NCI-H748 treated with DMSO at 0.1 percent for 48 hours (cell line): ENCODE results near the gene MYO1E.
"Not testable (repeated sequence)": the region's sequence is repeated elsewhere in the genome, so short reads cannot be mapped to it uniquely, and the experiment has no call there.

ENCODE experiments used
- DNase-seq: peaks from one replicate; lab custom pipeline; 2025; lab: John Stamatoyannopoulos, UW

The MYO1E gene

DNA sequence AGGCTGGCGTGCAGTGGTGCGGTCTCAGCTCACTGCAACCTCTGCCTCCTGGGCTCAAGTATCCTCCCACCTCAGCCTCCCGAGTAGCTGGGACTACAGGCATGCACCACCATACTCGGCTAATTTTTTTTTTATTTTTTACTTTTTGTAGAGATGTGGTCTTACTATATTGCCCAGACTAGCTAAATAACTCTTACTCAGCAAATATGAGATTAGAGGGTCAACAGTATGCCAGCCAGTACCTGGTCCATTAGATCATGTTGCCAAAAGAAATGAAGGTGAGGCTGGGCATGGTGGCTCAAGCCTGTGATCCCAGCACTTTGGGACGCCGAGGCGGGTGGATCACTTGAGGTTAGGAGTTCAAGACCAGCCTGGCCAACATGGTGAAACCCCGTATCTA is 210.6 kb downstream of the MYO1E start:
- DNase-seq, result not testable (repeated sequence)

DNA sequence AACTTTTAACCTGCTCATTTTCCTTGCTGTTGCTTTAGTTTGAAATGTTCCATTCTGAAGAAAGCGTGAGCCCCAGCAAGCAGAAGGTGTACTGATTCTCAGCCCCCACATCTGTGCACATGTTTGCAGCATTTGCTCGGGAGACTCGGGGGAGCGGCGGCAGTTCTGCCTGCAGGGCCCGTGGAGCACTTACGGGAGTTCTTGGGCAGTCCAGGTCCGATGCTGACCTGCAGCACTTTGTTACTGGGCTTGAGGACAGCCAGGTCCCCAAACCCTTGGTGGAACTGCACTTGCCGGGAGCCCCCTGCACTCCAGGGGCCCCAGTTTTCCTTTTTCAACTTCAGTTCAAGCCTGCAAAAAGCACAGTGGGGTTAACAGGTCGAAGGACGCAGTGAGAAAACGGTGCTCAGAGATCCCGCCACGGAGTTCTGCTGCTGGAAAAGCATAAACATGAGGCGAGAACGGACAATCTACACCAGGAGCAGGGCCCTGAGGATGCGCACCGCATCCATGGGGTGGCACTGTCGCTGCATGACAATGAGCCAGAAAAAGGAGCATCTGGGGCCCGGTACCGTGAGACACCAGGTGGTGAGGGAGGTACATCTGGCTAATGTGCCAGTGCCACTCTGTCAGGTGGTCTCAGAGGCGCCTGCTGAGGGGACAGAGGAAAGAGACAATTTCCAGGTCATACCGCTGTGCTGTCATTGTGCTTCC is 211.6 kb downstream of the MYO1E start:
- DNase-seq, result peak; percentile 64

DNA sequence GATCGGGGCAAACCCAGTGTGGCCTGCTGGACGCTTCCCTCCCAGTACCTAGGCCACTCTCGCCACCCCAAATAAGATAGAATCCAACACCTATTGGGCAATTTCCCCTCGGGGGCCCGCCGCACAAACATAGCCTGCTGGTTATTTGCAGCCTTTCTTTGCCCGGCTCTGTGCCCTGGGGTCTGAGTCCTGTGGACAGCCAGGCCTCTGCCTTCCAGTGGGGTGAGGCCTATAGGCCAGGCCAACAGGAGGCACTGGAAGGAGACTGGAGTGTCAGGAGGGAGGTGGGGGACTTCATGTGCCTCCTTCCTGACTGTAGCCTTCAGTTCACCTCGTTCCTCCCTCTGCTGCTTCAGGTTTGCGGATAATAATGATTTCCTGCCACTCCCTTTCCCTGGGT is 213.5 kb downstream of the MYO1E start:
- no peak for DNase-seq

DNA sequence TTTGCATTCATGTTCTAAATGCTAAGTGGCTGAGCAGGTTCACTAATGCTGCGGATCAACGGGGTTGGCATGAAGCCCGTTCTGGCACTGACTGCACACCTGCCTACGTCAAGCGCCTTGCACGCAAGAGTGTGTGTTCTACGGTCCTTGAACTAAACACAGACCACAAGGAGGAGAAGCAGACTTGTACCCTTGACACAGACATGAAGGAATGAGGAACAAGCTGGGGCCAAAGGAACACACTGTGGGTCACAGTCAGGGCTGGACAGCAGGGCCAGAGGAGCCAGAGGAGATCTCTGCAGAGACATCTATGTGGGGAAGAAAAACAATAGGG is 214.0 kb downstream of the MYO1E start:
- no peak for DNase-seq

DNA sequence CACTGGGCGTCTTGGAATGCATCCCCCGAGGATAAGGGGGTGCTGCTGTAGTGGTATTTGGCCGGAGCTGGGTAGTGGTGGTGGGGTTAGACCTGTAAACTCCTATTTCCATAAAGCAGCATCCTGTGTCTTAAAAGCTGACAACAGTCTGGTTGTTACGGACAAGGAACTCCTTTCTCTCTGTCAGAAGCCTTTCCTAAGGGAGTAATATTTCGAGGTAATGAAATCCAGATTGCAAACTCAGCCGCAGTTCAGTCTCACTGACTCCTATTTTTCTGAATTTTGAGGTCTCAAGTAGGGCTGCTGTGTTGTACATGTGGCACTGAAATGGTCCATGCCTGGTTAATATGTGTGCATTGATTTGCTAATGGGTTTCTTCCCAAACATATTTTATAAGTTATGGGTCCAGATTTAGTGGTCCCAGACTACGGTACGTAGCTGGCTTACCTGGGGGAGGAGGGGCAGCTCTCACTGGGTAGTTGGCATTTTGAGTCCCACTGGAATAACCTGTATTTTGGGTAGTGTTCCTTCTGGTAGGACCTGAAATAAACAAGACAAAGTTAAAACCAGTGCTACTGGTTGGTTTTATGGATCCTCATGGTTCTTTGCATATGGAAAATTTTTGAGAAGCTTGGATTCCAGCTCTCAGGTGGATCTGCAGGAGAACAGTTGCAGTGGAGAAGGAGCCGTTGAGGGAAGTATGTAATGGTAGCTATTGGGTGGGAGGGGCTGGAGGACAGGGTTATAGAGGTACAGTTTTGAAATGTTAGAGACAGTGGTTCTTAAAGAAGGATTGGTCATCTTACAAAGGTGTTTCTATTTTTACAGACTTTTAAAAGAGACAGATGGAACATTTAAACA is 214.6 kb downstream of the MYO1E start:
- DNase-seq, result no peak

DNA sequence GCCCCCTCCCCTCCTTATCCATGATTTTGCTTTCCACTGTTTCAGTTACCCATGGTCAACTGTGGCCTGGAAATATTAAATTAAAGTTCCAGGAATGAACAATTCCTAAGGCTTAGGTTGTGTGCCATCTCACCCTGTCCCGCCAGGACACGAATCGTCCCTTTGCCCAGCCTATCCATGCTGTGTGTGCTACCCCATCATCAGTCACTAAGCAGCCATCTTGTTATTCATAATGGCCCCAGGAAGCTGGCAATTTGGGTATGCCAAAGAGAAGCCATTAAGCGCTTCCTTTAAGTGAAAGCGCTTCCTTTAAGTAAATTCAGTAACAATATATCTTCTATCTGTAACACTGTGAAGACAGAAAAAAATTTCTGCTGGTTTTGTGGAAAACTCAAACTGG is 215.3 kb downstream of the MYO1E start:
- no peak for DNase-seq

DNA sequence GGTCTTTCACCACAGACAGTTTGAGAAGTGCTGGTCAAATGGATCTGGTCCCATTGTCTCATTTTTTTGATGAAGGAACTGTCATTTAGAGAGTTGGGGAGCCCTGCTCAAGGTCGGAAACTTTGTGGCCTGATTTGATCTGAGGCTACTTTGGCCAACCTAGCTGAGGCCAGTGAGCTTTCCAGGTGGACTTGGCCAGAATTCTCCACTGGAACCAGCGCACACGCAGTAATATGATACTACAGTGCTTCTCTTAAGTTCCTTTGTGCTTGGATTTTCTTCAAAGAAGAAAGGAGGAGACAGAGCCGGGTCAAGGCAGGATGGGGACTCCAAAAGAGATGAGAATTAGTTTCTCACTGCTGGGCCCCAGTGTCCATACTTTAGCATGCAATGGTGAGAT is 217.2 kb downstream of the MYO1E start:
- DNase-seq, result no peak

DNA sequence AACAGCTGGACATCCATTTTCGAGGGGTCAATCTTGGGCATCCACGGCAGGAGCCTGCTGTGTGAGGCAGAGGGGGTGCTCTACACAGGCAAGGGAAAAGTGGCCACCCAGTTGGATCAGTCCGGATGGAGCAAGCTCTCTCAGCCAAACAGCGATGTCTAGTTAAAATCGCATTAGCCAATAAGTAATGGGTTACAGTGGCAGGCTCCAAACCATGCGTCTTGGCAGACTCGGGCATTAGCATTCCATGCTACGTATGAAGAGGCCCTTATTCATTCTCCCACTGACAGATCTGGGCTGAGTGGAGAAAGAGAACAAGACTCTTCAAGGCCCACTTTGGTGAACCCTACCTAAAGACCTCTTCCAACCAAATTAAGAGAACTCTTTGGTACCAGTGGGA is 218.4 kb downstream of the MYO1E start:
- DNase-seq, result no peak

DNA sequence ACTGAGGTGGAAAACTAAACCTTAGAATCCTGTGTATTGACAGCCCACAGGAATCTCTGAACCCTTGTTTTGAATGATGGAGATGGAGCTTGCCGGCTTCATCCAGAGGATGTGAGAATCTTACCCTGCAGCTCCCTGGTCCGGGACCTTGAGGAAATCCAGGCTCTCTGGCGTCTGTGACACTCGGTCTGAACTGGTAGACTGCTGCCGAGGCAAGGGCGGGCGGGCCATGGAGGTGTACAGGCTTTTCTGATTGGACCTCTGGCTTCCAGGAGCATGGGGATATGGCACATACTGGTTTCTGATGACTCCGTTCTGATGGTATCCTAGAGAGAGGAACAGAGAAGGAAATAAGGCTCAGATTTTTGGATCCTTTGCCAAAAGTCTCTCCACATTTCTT is 219.2 kb downstream of the MYO1E start:
- no peak for DNase-seq

DNA sequence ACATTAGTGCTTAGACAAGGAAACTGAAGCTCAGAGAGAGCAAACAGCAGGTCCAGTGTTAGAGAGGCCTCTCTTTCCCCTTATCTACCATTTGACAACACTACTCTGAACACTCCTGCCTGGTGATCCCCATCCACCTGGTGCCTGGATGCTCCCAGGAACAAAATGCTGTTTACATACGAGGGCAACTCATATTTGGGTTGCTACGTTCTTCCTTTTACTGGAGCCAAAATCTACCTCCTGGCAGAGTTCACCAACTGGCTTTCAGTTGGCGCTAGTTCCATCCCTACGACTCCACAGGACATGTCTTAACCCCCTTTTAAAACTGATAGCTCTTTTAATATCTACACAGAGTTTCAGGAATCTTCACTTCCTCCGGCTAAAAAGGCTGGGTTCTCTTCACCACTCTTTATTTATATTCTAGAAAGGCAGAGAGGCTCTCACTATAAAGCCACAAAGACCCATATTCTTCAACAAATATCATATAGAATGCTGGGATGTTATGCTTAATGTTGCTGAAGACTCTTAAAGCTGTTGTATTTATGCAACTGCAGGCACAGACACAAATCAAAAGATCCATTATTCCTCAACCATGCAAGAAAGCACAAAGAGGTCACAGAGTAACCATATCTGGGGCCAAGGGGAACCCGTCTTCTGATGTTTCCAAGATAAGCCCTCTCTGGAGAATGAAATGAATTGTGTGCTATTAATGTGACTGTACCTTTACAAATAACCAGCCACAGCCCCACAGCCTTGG is 219.8 kb downstream of the MYO1E start:
- no peak for DNase-seq

DNA sequence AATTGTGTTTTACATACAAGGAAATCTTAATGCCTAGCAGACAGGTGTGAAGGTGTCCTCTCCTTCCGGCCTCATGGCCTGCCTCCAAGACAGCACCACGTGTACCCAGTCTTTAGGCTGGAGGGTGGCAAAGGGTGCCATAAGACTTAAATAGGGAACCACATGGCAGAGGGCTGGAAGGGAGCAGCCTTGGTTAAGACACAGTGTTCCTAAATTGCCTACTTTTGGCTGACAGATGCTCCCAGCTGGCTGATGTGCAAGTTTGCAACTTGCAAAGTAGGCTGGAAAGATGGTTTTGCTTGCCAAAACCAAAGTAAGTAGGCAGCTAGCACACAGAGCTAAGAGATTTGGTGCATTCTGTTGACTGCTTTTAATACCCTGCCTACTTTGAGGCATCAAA is 222.5 kb downstream of the MYO1E start:
- no peak for DNase-seq

DNA sequence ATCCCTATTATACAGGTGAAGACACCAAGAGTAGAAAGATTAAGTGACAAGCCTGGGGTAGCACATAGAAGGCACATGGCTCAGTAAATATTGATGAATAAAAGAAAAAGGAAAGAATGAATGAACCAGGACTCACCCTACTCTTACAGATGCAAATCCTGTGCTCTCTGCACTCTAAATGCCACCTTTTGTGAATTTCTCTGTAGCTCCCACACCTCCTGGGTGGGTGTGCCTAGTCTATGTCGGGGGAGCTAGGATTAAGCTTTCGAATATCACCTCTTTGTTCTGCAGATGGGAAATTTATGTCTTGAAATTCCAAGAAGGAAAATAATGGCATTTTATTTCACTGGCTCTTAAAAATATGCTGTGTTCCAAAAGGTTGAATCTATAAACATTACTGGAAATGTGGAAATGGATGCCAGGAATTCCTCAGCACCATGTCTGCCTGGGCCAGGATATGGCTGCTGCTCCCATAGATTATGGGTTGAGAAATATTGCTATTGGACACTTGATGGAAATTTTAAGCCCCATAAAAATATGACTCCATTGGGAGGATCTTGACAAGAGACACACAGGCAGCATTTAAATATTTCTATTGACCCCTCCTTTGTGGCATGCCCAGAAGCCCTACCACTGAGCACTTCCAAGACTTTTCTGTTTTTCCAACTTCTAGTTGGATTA is 224.4 kb downstream of the MYO1E start:
- no peak for DNase-seq

DNA sequence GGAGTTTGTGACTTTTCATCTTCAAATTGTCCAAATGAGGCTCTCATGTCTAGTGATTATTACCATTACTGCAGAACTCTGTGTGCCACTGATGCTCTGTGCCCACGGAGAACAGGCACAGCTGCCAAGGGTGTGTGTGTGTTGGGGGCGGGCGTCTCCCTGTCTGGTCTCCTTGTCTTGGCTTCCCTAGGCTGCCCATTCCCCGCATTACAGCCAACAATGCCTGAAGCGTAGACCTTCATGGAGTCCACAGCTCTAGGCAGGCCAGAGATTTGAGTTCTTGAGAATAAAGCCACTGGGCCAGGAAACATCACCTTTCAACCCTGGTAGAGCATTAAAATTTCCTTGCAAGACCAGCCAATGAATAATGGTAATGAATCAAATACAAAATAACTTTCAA is 225.0 kb downstream of the MYO1E start:
- DNase-seq, result no peak

DNA sequence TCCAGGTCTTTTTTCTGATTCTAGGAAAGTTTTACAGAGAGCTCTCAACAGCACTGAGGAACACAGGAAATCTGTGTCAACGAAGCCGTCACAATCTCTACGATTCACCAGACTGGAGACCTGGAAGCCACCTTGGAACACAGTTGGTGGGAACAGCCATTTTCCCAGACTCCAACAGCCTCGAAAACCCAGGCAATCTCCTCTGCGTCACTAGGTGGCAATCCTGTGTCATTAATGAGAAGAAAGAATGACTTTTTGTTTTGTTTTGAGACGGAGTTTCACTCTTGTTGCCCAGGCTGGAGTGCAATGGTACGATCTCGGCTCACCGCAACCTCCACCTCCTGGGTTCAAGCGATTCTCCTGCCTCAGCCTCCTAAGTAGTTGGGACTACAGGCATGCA is 228.1 kb downstream of the MYO1E start:
- not testable (repeated sequence) for DNase-seq

DNA sequence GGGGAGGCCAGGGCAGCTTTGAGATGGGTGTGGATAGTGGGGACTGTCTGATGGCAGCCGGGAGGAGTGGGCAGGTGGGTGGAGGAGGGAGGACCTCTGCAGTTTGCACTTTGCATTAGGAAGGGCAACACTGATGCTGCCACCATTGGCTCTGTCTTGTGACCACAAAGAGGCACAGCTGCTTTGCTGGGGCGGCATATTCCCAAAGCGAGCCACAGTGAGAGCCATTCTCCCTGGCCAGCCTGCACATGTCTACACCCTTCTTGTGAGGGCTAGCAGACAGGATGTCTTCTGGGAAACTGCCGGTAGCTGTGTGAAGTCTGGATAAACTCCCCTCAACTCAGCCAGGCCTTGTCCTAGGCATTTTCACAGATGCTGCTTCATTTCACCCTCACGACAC is 229.4 kb downstream of the MYO1E start:
- DNase-seq, result no peak

DNA sequence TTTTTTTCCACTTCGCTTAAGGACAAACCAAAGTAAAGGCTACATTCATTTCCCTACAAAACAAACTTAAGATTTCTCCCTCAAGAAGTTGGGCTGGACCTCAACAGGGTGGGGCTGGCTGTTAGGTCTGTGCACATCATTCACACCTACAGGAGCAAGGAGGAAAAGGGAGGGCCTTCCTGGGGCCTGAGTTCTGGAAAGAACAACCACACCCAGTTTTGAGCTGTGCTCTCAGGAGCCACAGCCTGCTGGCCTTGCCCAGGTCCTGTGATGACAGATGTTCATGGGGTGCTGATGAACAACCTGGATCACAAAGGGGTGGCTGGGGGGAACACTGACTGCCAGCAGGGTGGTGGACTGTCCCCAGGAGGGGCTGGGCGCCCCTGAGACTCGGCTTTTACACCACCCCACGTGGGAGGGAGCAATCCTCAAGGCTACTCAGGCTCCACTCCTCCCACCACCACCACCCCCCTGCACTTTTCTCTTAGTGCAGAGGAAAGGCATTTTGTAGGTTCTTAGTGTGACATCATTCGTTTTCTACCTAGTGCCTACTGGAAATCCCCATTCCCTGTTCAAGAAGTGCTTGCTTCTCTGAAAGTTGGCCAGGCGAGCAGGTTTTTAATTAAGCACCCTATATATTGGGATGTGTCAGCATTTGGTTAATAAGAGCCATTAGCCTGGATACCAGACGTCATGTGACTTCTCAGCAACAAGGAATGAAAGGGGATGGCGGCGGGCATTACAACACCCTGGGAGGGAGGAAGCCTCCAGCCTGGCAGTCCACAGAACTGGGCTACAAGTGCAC is 232.0 kb downstream of the MYO1E start:
- DNase-seq, result no peak

DNA sequence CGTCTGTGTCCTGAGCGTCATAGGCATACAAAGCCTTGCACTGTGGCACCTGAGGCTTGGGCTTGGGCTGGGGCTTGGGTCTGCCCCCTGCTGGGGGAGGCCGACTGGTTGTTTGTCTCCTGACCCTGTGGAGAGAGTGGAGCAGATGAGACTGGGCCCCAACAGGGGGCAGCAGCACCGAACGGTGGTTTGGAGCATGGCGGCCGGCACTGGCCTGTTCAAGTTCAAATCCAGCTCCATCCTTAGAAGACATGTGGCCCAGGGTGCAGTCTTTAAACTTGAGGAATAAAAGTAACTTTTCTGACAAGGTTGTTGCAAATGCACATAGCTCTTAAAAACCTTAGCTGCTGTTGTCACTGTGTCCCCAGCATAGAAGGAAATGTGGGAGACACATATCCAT is 234.4 kb downstream of the MYO1E start:
- DNase-seq, result no peak

DNA sequence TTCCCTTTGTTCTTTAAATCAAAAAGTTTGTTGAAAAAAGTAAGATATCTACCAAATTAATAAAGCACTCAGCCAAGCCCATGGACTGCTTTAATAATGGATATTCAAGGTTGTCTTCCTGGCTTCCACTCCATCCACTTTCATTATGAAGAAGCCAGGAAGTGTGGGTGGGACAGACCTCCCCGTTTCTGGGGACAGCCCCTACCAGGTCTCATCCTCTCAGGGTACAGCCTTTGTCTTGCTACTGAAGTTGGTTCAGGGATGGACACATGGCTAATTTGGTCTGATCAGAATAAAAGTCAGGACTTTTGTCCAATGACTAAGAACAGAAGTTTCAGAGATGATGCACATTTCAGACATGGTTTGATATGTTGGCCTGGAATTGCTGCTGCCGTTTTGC is 235.1 kb downstream of the MYO1E start:
- DNase-seq, result no peak

DNA sequence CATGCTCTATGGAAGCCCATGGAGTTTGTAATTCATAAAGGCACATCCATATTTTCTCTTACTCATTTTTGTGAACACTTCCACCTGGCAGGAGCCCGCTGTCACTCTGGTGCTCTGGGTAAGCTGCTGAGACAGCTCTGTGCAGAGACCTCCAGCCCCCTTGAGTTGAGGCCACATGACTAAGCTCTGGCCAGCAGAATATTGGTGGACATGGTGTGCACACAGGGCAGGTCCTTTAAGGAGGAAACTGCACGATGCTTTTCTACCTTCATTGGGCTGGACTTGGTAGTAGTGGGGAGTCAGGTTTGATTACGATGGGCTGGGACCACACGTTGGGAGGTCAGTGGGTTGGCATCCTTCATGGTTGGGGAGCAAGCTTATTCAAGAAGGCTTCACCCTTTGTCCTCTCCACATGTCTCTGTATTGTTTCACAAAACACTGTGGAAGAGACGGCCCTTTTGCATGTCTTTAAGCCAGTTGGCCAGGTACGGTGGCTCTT is 238.7 kb downstream of the MYO1E start:
- DNase-seq, result no peak

DNA sequence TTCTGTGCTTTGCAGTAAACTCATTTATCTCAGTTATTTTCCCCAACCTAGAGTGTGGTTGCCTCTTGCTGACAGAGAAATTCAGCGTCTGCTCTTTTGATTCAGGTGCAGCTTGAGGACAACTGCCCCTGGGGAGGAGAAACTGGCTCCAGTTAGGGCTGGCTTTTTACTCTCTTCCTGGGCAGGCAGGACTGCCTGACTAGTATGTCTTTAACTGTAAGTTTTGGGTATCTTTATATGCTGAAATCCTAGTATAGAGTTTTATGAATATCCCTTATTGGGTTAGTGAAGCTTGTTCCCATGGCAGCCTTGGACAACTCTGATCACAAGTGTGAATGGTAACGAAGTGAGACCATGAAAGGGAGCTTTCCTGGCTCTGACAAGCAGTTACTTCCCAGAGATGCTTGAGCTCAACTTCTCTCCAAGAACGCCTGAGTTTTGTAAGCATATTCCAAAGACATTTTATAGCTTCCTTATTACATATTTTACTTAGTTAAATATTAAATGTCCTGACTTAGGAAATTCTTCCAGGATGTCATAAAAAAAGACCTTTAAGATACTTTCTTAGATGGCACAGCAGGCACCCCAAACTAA is 240.6 kb downstream of the MYO1E start:
- DNase-seq, result no peak

DNA sequence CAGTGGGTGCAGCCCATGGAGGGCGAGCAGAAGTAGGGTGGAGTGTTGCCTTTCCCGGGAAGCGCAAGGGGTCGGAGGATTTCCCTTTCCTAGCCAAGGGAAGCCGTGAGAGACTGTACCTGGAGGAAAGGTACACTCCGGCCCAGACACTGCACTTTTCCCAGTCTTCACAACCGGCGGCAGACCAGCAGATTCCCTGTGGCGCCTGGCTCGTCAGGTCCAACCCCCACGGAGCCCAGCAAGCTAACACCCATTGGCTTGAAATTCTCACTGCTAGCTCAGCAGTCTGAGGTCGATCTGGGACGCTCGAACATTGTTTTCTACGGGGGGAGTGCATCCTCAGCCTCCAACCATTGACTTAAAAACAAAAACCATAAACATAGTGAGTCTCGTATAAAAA is 241.2 kb downstream of the MYO1E start:
- no peak for DNase-seq
